ENCODE measurements around the gene UFSP2.

GRCh38 chr4:185398618-185399017, 27.1 kb downstream of the UFSP2 start:
- TF ChIP-seq POLR2A (IDR thresholded peaks at IDR 0.05; ENCODE audit: low read depth) (no peak), CTCF (IDR thresholded peaks at IDR 0.05) (no peak), EP300 (IDR thresholded peaks at IDR 0.05) (no peak)
